GM18907 (cell line): ENCODE data around the gene CTCFL.
A peak's percentile ranks its signal among the peaks of the same experiment; 100 is the strongest.
"Not testable (repeated sequence)": the region's sequence is repeated elsewhere in the genome, so short reads cannot be mapped to it uniquely, and the experiment has no call there.

Experiments
- ATAC-seq: cut with Tn5 transposase; IDR thresholded peaks from one replicate; pipeline ENCODE4 v1.9.1; 2021; ENCODE audit warnings: mild to moderate bottlenecking, moderate library complexity; ENCODE audit not compliant: unreplicated experiment

CTCFL gene

DNA sequence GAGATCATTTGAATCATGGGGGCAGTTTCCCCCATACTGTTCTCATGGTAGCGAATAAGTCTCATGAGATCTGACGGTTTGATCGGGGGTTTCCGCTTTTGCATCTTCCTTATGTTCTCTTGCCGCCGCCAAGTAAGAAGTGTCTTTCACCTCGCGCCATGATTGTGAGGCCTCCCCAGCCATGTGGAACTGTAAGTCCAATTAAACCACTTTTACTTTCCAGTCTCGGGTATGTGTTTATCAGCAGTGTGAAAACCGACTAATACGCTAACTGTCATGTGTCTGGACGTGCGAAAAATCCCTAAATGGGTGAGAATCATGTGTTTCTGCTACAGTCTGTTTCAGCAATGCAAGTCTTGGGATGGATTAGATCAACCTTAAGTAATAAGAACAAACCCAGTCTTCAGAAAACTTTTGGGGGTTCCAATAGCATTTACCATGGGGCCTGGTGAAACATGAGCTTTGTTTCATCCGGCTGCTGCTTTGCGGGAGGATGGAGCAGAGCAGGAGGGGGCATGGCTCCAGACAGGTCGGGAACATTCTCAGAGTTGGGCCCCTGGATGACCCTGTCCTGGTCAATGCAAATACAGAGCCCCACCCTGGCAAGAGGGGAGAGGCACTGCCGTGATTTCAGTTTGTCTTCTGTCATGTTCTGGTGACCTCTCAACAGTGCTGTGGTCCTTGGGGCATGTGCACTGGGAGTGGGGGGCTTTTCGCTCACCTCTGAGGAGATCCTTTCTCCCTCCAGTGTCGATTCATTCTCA, 41.5 kb downstream of the CTCFL start:
- peak; percentile 45 for ATAC-seq

GRCh38 chr20:57482796-57483195, 42.1 kb downstream of the CTCFL start:
- no peak for ATAC-seq

DNA sequence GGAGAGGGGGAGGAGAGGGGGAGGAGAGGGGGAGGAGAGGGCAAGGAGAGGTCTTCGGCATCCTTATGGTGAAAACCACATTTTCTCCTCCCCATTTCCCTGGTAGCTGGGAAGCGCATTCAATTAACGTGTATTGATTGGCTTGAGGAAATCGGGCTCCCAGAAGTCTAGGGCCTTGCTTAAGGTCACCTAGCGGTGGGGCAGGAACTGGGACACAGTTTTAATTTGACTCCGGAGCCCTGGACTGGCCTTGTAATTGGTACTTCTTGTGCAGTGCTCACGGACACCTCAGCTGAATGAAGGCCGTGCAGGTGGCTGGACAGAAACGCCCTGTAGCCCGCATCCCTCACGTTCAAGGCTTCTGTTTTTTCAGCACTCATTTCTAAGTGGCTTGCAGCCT, 42.8 kb downstream of the CTCFL start:
- no peak for ATAC-seq

DNA sequence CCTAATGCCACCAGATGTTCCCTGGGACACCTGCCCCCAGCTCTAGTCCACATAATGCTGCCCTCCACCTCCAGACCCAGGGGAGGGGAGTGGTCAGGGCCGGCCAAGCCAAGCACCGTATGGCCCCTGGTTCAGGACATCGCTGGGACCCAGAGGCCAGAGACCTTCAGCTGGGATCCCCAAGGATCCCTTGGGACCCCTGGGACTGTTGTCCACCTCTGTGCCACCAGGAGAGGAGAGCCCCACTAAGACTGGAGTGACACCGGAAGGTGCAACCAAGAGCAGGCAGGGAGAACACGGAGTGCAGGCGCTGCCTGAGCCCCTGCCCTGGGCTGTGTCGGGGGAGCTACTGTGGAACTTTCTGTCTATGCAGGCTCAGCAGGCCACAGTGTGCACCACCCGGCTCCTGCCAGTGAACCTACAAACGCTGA, 43.6 kb downstream of the CTCFL start:
- ATAC-seq, result peak; percentile 23

- peak; percentile 61 for ATAC-seq
These were observed 44.3 kb downstream of the CTCFL start for GRCh38 chr20:57480444-57481160.

GRCh38 chr20:57479196-57479595, 45.7 kb downstream of the CTCFL start:
- no peak for ATAC-seq

GRCh38 chr20:57478176-57478575, 46.8 kb downstream of the CTCFL start:
- ATAC-seq, result no peak

- ATAC-seq, result no peak
These were observed 48.1 kb downstream of the CTCFL start for GRCh38 chr20:57476641-57477461.

DNA sequence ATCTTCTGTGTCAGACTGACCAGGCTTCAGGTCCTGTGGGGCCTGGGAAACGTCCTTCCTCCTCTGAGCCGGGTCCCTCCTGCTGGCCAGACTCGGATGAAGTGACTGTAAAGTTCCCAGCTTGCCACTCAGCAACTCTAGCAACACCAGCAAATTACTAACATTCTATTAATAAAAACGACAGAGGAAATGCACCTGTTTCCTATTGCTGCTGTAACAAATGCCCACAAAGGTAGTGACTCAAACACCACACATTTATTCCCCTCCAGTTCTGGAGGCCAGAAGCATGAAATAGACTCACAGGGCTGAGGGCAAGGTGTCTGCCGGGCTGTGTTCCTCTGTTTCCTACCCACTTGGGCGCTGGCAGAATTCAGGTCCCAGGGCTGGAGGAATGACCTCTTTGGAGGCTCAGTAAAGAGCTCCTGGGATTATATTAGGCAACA, 48.8 kb downstream of the CTCFL start:
- peak; percentile 42 for ATAC-seq

- peak; percentile 10 for ATAC-seq
These were observed 49.4 kb downstream of the CTCFL start for GRCh38 chr20:57475388-57476083.

GRCh38 chr20:57474816-57475215, 50.1 kb downstream of the CTCFL start:
- ATAC-seq, result no peak

- no peak for ATAC-seq
These were observed 50.7 kb downstream of the CTCFL start for GRCh38 chr20:57474205-57474604.

DNA sequence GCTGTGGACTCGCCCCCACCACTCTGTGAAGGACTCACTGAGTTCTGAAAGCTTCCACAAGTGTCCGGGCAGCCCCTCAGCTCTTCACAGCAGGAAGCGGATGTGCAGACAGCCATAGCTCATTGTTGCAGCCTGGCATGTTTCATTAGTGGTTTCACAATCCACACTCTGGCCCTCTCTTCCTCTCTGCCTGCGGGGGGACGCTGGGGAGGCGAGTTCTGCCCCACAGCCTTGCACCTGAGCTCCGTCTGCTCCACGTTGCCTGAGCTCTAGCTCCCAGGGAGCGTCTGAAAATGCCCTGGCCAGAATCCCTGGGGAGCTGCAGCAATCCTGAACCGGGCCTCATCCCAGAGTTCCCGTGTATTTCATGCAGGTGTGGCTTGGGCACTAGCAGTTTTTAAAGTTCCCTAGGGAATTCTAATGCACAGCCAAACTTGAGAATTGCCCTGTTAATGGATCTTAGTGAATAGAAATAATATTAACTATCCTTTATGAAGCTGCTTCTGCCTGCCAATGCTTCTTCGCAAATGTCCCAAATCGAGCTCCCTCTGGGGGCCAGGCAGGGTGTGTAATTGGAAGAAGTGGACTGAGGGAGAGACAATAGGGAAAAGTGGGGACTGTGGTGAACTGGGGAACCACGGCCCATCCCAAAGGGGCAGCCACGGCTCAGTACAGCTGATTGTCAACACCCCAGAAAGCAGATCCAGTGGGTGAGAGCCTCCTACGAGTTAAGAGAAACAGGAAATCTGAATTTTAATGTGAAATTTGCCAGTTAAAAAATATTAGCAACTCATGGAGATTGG, 51.5 kb downstream of the CTCFL start:
- ATAC-seq, result peak; percentile 62

GRCh38 chr20:57472474-57472873, 52.5 kb downstream of the CTCFL start:
- ATAC-seq, result not testable (repeated sequence)

- ATAC-seq, result no peak
These were observed 53.2 kb downstream of the CTCFL start for GRCh38 chr20:57471496-57472372.

DNA sequence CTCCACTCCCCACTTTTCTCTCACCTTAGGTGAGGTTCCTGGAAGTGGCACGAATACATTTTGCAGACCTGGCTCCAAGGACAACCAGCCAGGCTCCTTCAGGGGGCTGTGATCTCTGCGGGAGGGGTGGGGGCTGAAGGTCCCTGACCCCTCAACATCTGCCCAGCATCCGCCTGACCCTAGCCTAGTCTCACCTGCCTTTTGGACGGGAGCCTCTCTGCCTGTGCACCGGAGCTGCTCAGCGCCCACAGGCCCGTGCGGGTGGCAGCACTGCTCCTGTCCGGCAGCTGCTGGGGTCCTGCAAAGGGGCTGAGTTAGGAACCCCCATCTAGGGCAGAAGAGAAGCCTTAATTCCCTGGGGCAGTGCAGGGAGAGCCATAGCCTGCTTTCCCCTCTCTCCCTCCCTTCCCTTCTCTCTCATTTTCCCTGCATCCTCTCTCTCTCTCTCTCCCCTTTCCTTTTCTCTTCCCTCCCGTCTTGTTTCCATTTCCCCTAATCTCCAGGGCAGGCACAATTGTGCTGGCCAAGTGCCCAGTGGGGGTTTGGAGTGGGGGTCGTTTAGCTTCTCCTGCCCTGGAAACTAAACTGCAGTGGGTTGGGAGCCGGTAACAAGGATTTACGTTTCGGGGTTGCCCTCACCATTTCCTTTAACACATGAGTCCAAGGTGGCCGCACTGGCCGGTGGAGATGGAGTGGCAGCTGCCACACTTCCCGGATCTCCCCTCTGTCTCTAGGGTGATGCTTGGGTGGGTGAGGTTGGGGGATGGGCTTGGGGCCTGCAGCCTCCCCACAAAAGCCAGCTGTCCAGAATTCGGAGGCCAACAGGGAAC, 54.1 kb downstream of the CTCFL start:
- no peak for ATAC-seq

DNA sequence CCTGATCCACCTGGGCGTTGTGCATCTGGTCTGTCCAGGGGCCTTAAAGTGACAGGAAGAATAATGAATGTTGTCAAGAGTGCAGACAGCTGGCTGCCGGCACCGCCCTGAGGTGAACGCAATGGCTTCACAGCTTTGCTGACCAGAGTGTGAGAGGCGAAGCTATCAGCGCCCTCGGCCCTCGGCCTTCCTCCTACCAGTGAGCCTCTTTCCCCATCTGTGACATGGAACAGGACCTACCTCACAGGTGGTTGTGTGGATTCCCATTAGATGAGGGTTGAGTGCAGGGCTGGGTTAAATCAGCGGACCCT, 54.8 kb downstream of the CTCFL start:
- no peak for ATAC-seq
